HG03460 (cell line): ENCODE measurements around the gene CRY1.
"Not testable (repeated sequence)": the region's sequence is repeated elsewhere in the genome, so short reads cannot be mapped to it uniquely, and the experiment has no call there.

Experiments
- ATAC-seq: cut with Tn5 transposase; IDR thresholded peaks from one replicate; pipeline ENCODE4 v1.9.1; 2021; ENCODE audit not compliant: unreplicated experiment

The CRY1 gene

GRCh38 chr12:107012736-107013425 lies 80.5 kb downstream of the CRY1 start:
- ATAC-seq: no peak

DNA sequence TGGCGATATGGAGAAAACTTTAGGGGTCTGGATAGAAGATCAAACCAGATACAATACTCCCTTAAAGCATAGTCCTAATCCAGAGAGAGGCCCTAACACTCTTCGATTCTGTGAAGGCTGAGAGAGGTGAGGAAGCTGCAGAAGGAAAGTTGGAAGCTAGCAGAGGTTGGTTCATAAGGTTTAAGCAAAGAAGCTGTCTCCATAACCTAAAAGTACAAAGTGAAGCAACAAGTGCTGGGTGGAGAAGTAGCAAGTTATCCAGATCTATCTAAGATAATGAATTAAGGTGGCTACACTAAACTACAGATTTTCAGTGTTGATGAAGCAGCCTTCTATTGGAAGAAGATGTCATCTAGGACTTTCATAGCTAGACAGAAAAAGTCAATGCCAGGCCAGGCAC lies 81.8 kb downstream of the CRY1 start:
- no peak for ATAC-seq

DNA sequence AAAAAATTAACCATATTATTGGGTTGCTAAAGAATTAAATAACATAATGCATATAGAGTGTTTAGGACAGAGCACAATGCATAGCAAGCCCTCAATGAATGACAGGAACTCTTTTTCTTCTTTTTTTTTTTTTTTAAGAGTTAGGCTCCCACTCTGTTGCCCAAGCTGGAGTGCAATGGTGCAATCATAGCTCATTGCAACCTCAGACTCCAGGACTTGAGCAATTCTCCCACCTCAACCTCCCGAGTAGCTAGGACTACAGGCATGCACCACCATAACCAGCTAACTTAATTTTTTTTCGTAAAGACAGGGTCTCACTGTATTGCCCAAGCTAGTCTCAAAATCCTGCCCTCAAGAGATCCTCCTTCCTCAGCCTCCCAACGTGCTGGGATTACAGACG lies 85.9 kb downstream of the CRY1 start:
- no peak for ATAC-seq

DNA sequence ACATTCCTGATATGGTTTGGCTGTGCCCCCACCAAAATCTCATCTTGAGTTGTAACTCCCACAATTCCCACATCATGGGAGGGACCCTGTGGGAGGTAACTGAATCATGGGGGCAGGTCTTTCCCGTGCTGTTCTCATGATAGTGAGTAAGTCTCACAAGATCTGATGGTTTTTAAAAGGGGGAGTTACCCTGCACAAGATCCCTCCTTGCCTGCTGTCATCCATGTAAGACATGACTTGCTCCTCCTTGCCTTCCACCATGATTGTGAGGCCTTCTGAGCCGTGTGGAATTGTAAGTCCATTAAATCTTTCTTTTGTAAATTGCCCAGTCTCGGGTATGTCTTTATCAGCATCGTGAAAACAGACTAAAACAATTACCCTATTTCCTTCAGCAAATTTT lies 90.7 kb downstream of the CRY1 start:
- not testable (repeated sequence) for ATAC-seq

GRCh38 chr12:106999446-106999845 lies 93.9 kb downstream of the CRY1 start:
- no peak for ATAC-seq

DNA sequence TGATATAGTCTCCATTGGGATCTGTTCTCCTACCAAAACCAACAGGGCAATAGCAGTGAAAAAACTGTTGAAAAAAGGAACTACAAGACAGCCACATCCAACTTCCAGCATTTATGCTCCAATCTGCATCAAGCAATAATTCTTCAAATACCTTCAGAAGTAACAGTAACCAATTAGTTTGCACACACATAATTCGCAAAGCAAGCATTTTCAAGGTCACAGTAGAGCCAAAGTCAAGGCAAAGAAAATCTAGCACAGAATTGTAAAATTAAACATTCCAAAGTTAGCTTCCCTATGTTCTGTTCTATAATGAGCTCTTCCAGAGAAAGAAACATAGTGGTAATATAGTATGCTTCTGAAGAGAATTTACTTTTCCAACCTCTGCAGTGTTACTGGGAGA lies 95.4 kb downstream of the CRY1 start:
- no peak for ATAC-seq

GRCh38 chr12:106996102-106996501 lies 97.2 kb downstream of the CRY1 start:
- ATAC-seq: not testable (repeated sequence)

- no peak for ATAC-seq
Measured at GRCh38 chr12:106994579-106995220, 98.6 kb downstream of the CRY1 start.

GRCh38 chr12:106987846-106988245 lies 105.5 kb downstream of the CRY1 start:
- no peak for ATAC-seq

DNA sequence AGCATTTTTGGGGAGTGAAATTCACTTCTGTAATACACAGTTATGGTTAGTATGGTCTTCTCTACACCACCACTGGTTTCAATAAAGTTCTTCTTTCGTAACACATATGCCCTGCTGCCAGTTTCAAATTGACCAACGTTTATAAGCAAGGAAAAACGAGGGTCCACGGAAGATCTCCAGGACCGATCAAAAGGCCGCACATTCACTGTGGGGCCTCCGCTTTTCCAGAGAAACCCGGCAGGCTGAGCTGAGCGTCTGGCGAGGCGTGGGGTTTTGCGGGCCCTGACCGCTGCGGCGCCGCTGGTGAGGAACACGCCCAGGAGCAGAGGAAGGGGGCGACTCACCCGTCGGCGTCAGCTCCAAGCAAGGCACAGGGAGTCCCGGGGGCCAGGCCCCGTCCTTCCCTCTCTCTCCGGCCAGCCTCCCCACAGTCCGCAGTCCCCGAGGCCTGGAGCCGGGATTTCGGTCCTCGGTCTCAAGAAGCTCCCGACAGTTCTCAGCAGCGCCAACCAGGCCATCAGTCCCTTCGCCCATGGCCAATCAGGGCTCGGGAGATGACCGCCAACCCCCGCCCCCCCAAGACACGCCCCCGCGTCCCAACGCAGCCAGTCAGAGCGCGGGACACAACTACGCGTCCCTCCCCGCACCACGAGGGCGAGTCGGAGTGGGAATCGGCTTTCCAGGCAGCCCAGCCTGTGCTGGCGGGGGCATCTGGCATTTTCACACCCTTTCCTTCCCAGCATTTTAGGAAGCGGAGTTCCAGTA lies 106.5 kb downstream of the CRY1 start, which contains the start of gene MTERF2:
MTERF2 (minus strand) TSS at position 522 of the 765 bp plus-strand sequence. CDS start 8,432 bp downstream, outside the sequence.
- ATAC-seq: peak; percentile 96

- no peak for ATAC-seq
Measured at GRCh38 chr12:106986135-106986534, 107.2 kb downstream of the CRY1 start.

DNA sequence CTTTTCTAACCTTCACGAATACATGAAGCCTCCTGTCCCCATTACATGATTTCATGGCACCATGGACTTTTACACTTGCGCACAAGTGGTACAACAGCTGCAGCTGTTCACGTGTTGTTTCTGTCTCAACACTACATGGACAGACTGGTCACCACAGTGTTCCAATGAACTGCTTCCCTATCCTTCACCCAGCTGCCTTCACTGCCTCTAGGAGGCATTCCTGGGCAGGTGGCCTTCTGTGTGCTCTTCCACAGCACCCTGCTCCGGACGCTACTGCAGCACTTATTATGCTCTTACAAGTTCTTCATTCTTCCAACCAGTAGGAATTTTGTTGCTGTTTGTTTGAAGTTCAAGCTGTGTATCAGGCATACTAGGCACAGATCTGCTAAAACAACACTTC lies 107.9 kb downstream of the CRY1 start:
- ATAC-seq: no peak

DNA sequence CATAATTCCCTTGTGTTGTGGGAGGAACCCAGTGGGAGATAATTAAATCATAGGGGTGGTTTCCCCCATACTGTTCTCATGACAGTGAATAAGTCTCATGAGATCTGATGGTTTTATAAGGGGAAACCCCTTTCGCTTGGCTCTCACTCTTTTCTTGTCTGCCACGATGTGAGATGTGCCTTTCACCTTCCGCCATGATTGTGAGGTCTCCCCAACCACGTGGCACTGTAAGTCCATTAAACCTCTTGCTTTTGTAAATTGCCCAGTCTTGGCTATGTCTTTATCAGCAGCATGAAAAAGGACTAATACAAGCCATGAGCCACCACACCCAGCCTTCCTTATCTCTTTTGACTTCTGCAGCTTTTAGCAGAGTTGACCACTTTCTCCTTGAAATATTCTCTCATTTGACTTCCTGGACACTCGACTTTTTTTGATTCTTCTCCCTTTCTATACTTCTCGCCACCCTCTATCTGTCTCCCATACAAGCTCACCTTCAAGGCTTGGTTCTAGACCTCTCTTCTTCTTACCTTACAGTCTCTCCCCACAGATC lies 108.7 kb downstream of the CRY1 start:
- no peak for ATAC-seq

- no peak for ATAC-seq
Measured at GRCh38 chr12:106982229-106982628, 111.1 kb downstream of the CRY1 start.

GRCh38 chr12:106981788-106982187 lies 111.6 kb downstream of the CRY1 start:
- ATAC-seq: no peak

DNA sequence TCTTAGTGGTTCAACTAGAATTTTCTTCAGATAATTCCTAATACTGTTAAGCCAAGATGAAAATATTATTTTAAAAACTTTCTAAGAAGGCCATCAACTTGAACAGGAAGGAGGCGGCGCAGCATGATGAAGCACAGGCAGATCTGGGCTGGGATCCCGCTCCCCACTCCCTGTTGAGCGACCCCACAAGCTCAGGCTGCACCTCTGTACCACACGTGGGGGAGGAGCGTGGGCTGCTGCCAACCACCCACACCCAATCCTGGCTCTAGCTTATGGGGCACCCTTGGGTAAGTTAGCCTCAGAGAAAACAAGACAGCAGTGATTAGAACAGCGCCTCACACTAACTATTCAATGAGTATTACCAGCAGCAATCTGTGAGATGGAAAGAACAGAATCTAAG lies 112.4 kb downstream of the CRY1 start:
- no peak for ATAC-seq

- ATAC-seq: no peak
Measured at GRCh38 chr12:106978035-106978800, 115.1 kb downstream of the CRY1 start.

DNA sequence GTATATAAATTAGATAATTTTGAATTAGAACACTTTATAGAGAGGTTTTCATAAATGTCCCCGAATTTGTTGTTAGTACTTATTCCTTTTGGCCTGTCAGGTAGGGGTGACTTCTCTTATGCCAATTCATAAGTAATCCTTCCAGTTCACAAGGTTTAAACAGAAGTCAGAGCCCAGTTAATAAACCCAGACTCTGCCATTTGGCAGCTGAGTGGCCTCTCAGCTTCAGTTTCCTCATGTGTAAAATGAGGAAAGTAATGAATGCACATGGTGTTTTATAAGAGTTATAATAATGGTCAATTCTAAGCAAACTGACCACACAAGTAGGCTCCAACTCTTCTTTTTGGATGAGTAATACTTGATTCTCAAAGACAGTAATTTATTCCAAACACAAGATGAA lies 116.7 kb downstream of the CRY1 start:
- no peak for ATAC-seq

GRCh38 chr12:106975993-106976658 lies 117.2 kb downstream of the CRY1 start:
- ATAC-seq: no peak

DNA sequence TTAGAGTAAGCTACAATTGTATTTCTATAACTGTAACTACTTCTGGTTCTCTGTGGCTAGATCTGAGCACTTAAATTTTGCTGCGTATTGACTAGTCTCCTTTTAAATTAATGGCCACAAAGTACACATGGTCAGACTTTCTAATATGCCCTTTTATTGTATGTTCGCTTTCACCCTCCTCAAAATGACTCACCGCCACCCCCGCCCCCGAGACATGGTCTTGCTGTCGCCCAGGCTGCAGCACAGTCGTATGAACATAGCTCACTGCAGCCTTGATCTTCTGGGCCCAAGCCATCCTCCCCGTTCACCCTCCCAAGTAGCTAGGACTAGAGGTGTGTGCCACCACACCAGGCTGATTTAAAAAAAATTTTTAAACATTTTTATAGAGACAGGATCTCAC lies 118.3 kb downstream of the CRY1 start:
- ATAC-seq: no peak
